ENCODE results near the gene RFX2. TPM values are rescaled to one million over a fixed set of nuclear protein-coding genes. Genes with fewer than 3 reads are reported as not detected.

The RFX2 gene
- total RNA-seq, 1 experiment from 2014 or later: 4.6 TPM

DNA sequence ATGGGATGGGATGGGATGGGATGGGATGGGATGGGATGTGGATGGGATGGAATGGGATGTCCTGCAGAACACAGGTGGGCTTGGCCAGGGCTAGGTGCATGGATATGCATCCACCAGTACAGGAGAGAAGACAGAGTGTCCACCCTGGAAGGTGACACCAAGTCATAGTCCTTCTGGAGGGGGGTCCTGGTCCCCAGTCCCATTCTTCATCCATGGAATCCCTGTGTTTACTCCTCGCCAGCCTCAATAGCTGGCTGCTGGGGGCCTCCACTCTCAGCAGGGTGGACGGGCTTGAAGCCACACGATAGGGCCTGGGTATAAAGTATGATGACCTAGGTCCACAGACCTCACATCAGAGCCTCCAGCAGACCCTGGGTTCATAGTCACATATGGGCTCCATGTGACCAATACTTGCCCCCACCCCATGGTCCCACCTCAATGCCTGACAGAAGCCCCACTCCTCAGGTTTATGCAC is 40.1 kb downstream of the RFX2 start:
- H3K9me3 Mint-ChIP-seq: peaks cover 8% of the 10 kb centered on the region
- no peak overlapping the region for H3K27ac Mint-ChIP-seq
- H3K4me3 Mint-ChIP-seq: no peak overlapping the region
- DNase-seq (ENCODE audit: low spot score) (no peak), ATAC-seq (no peak)
- POLR2A ChIA-PET: no interaction called here
- CTCF ChIA-PET: interaction anchor here (0.8 kb wide), 1 partner anchor 56 kb away, joined by 3 read pairs; no protein-coding TSS in a partner anchor
- no peaks in the 10 kb centered on the region for H3K36me3 Mint-ChIP-seq
- H3K4me1 Mint-ChIP-seq: peaks cover 9% of the 10 kb centered on the region
- TF ChIP-seq, protein P1, sequence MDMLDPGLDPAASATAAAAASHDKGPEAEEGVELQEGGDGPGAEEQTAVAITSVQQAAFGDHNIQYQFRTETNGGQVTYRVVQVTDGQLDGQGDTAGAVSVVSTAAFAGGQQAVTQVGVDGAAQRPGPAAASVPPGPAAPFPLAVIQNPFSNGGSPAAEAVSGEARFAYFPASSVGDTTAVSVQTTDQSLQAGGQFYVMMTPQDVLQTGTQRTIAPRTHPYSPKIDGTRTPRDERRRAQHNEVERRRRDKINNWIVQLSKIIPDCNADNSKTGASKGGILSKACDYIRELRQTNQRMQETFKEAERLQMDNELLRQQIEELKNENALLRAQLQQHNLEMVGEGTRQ (CRISPR knock-in tag; IDR thresholded peaks at IDR 0.05): no peak
- no peak for TF ChIP-seq JUN (CRISPR knock-in tag; IDR thresholded peaks at IDR 0.05)
- TF ChIP-seq ZNF416 (CRISPR knock-in tag; IDR thresholded peaks at IDR 0.05): no peak
- no peak for TF ChIP-seq FOXK1 (CRISPR knock-in tag; IDR thresholded peaks at IDR 0.05)
- TF ChIP-seq, protein P2, sequence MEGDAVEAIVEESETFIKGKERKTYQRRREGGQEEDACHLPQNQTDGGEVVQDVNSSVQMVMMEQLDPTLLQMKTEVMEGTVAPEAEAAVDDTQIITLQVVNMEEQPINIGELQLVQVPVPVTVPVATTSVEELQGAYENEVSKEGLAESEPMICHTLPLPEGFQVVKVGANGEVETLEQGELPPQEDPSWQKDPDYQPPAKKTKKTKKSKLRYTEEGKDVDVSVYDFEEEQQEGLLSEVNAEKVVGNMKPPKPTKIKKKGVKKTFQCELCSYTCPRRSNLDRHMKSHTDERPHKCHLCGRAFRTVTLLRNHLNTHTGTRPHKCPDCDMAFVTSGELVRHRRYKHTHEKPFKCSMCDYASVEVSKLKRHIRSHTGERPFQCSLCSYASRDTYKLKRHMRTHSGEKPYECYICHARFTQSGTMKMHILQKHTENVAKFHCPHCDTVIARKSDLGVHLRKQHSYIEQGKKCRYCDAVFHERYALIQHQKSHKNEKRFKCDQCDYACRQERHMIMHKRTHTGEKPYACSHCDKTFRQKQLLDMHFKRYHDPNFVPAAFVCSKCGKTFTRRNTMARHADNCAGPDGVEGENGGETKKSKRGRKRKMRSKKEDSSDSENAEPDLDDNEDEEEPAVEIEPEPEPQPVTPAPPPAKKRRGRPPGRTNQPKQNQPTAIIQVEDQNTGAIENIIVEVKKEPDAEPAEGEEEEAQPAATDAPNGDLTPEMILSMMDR (IDR thresholded peaks at IDR 0.05): no peak
- TF ChIP-seq, protein P3, sequence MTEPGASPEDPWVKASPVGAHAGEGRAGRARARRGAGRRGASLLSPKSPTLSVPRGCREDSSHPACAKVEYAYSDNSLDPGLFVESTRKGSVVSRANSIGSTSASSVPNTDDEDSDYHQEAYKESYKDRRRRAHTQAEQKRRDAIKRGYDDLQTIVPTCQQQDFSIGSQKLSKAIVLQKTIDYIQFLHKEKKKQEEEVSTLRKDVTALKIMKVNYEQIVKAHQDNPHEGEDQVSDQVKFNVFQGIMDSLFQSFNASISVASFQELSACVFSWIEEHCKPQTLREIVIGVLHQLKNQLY (CRISPR knock-in tag; IDR thresholded peaks at IDR 0.05): no peak
- TF ChIP-seq, protein P4, sequence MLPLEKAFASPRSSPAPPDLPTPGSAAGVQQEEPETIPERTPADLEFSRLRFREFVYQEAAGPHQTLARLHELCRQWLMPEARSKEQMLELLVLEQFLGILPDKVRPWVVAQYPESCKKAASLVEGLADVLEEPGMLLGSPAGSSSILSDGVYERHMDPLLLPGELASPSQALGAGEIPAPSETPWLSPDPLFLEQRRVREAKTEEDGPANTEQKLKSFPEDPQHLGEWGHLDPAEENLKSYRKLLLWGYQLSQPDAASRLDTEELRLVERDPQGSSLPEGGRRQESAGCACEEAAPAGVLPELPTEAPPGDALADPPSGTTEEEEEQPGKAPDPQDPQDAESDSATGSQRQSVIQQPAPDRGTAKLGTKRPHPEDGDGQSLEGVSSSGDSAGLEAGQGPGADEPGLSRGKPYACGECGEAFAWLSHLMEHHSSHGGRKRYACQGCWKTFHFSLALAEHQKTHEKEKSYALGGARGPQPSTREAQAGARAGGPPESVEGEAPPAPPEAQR (CRISPR knock-in tag; IDR thresholded peaks at IDR 0.05): no peak
- TF ChIP-seq, protein P5, sequence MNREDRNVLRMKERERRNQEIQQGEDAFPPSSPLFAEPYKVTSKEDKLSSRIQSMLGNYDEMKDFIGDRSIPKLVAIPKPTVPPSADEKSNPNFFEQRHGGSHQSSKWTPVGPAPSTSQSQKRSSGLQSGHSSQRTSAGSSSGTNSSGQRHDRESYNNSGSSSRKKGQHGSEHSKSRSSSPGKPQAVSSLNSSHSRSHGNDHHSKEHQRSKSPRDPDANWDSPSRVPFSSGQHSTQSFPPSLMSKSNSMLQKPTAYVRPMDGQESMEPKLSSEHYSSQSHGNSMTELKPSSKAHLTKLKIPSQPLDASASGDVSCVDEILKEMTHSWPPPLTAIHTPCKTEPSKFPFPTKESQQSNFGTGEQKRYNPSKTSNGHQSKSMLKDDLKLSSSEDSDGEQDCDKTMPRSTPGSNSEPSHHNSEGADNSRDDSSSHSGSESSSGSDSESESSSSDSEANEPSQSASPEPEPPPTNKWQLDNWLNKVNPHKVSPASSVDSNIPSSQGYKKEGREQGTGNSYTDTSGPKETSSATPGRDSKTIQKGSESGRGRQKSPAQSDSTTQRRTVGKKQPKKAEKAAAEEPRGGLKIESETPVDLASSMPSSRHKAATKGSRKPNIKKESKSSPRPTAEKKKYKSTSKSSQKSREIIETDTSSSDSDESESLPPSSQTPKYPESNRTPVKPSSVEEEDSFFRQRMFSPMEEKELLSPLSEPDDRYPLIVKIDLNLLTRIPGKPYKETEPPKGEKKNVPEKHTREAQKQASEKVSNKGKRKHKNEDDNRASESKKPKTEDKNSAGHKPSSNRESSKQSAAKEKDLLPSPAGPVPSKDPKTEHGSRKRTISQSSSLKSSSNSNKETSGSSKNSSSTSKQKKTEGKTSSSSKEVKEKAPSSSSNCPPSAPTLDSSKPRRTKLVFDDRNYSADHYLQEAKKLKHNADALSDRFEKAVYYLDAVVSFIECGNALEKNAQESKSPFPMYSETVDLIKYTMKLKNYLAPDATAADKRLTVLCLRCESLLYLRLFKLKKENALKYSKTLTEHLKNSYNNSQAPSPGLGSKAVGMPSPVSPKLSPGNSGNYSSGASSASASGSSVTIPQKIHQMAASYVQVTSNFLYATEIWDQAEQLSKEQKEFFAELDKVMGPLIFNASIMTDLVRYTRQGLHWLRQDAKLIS (CRISPR knock-in tag; IDR thresholded peaks at IDR 0.05; ENCODE audit: borderline replicate concordance): no peak
- no peak for TF ChIP-seq GABPB1 (CRISPR knock-in tag; IDR thresholded peaks at IDR 0.05)
- TF ChIP-seq, protein P6, sequence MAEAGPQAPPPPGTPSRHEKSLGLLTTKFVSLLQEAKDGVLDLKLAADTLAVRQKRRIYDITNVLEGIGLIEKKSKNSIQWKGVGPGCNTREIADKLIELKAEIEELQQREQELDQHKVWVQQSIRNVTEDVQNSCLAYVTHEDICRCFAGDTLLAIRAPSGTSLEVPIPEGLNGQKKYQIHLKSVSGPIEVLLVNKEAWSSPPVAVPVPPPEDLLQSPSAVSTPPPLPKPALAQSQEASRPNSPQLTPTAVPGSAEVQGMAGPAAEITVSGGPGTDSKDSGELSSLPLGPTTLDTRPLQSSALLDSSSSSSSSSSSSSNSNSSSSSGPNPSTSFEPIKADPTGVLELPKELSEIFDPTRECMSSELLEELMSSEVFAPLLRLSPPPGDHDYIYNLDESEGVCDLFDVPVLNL (CRISPR knock-in tag; IDR thresholded peaks at IDR 0.05; ENCODE audit: borderline replicate concordance, low read depth): no peak
- no peak for TF ChIP-seq ZNF671 (CRISPR knock-in tag; IDR thresholded peaks at IDR 0.05)
- TF ChIP-seq, protein P7, sequence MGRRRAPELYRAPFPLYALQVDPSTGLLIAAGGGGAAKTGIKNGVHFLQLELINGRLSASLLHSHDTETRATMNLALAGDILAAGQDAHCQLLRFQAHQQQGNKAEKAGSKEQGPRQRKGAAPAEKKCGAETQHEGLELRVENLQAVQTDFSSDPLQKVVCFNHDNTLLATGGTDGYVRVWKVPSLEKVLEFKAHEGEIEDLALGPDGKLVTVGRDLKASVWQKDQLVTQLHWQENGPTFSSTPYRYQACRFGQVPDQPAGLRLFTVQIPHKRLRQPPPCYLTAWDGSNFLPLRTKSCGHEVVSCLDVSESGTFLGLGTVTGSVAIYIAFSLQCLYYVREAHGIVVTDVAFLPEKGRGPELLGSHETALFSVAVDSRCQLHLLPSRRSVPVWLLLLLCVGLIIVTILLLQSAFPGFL (CRISPR knock-in tag; IDR thresholded peaks at IDR 0.05; ENCODE audit: borderline replicate concordance): no peak
- TF ChIP-seq HMGA2 (CRISPR knock-in tag; IDR thresholded peaks at IDR 0.05): no peak
- TF ChIP-seq, protein P8, sequence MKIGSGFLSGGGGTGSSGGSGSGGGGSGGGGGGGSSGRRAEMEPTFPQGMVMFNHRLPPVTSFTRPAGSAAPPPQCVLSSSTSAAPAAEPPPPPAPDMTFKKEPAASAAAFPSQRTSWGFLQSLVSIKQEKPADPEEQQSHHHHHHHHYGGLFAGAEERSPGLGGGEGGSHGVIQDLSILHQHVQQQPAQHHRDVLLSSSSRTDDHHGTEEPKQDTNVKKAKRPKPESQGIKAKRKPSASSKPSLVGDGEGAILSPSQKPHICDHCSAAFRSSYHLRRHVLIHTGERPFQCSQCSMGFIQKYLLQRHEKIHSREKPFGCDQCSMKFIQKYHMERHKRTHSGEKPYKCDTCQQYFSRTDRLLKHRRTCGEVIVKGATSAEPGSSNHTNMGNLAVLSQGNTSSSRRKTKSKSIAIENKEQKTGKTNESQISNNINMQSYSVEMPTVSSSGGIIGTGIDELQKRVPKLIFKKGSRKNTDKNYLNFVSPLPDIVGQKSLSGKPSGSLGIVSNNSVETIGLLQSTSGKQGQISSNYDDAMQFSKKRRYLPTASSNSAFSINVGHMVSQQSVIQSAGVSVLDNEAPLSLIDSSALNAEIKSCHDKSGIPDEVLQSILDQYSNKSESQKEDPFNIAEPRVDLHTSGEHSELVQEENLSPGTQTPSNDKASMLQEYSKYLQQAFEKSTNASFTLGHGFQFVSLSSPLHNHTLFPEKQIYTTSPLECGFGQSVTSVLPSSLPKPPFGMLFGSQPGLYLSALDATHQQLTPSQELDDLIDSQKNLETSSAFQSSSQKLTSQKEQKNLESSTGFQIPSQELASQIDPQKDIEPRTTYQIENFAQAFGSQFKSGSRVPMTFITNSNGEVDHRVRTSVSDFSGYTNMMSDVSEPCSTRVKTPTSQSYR (CRISPR knock-in tag; IDR thresholded peaks at IDR 0.05): no peak
- TF ChIP-seq SMAD3 (CRISPR knock-in tag; IDR thresholded peaks at IDR 0.05; ENCODE audit: borderline replicate concordance): no peak
- peaks cover 3% of the 10 kb centered on the region; the same call in 1 of the 2 replicates for H3K27me3 Mint-ChIP-seq (ENCODE audit: low read depth)

Data from WTC11 (cell line).